NCI-H2171 treated with DMSO at 0.1 percent for 48 hours (cell line): Measurements from ENCODE around the gene EXOSC7.

ENCODE experiments used
- DNase-seq: peaks from one replicate; lab custom pipeline; 2025; lab: John Stamatoyannopoulos, UW

The EXOSC7 gene

GRCh38 chr3:45055411-45056143 is 79.5 kb downstream of the EXOSC7 start:
- DNase-seq = no peak

DNA sequence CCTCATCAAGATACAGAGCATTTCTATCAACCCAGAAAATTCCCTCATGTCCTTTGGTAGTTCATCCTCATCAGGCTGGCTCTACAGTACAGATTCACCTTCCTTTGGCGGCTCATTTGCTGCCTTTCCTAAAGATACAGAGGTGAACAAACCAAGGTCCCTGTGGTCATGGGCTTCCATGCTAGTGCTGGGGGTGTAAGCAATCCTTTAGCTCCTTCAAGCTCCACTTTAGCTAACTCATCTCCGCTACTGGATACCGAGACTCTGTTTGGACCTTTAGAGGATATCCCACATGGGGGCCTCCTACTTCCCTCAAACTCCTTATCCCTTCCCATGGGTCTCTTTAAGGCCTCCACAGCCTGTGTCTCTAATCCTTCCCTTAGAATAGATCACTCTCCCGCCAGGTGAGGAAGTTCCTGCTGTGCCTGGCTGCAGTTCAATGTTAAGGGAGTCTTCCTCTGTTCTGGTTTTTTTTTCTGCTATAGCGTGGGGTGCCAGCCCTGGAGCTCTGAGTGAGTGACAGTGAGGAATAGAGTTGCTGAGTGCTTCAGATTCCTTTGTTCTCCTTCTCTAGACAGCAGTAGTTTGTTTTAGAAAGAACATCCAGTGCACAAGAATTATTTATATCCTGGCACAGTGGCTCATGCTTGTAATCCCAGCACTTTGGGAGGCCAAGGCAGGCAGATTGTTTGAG is 80.7 kb downstream of the EXOSC7 start:
- no peak for DNase-seq

DNA sequence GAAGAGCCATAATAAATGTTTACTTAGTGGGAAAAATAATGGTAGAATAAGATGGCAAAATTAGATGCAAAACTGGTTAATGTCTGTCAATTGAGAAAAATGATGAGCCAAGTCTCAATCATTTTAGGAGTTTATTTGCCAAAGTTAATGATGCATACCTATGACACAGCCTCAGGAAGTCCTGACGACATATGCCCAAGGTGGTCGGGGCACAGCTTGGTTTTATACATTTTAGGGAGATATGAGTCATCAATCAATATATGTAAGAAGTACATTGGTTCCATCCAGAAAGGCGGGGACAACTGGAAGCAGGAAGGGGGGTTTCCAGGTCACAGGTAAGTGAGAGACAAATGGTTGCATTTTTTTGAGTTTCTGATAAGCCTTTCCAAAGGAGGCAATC is 81.5 kb downstream of the EXOSC7 start:
- no peak for DNase-seq

DNA sequence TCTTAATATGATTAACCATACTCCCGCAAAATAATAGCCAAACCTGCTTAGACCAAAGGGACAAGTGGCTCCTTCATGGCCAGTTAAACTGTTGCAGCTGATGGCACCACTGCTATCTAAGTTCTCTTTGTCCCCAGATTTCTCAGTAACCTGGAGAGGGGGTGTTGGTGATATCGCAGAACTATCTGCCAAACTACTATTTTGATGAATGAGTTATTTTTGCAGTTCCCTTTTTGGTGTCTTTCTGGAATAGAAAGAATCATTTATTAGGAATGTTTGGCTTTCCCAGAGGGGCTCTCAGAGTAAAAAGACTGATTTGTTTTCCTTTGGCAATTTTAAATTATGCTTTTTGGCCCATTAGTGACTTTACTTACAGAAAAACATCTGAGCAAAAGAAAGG is 83.1 kb downstream of the EXOSC7 start:
- DNase-seq = no peak

DNA sequence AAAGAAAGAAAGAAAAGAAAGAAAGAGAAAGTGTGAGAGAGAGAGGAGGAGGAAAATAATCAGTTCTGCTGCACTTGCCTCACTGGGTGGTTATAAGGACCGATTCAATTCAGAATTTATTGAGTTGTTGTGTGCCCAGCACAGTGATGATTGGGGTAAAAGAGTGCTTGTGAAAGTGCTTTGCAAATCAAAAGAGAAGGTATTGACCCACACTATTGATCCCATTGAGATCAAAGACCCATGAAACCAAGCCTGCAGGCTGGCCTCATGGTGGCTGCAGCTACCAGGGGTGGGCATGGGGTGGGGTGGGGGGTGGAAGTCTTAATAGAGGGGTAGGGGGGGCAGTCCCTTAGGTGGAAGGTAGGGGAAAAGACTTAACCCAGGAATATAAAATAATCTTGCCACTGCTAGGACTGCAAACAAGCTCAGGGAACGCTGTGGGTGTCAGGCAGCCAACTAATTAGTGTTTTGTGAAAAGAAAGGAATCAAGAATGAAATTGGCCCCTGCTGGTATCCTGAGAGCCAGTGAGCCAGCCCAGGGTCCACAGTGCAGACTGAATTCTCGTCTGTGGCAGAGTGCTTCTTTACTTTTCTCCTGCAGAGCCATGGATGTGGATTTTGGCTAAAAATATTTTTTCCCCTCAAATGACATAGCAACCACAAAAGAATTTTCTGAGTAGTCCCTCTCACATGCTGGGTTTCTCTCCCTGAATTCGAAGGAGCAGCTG is 84.3 kb downstream of the EXOSC7 start:
- DNase-seq = no peak
